Measurements from ENCODE around the gene ABCA2. TPM values are rescaled to one million over a fixed set of nuclear protein-coding genes. Genes with fewer than 3 reads are reported as not detected.

ABCA2 gene
- total RNA-seq, 1 donor from 2014 or later = 62.4 TPM

GRCh38 chr9:136983656-136984314, 44.3 kb downstream of the ABCA2 start:
- no peaks in the 10 kb centered on the region for H3K9me3 Mint-ChIP-seq (ENCODE audit: low read depth)
- no peak overlapping the region for H3K27ac Mint-ChIP-seq (ENCODE audit: unreplicated experiment)
- H3K4me3 Mint-ChIP-seq (ENCODE audit: unreplicated experiment) = no peak overlapping the region
- TF ChIP-seq CTCF (IDR thresholded peaks at IDR 0.05) = no peak
- no peaks in the 10 kb centered on the region for H3K27me3 Mint-ChIP-seq (ENCODE audit: low read depth)
- DNase-seq (ENCODE audit: low spot score) = no peak
- H3K4me1 Mint-ChIP-seq (ENCODE audit: low read depth) = no peaks in the 10 kb centered on the region
- no peaks in the 10 kb centered on the region for H3K36me3 Mint-ChIP-seq (ENCODE audit: low read depth)

GRCh38 chr9:136983167-136983566, 44.9 kb downstream of the ABCA2 start:
- no peak overlapping the region for H3K27ac Mint-ChIP-seq (ENCODE audit: unreplicated experiment)
- H3K4me1 Mint-ChIP-seq (ENCODE audit: low read depth) = no peaks in the 10 kb centered on the region
- no peak for DNase-seq (ENCODE audit: low spot score)
- H3K36me3 Mint-ChIP-seq (ENCODE audit: low read depth) = no peaks in the 10 kb centered on the region
- no peaks in the 10 kb centered on the region for H3K9me3 Mint-ChIP-seq (ENCODE audit: low read depth)
- TF ChIP-seq CTCF (IDR thresholded peaks at IDR 0.05) = no peak
- H3K4me3 Mint-ChIP-seq (ENCODE audit: unreplicated experiment) = no peak overlapping the region
- no peaks in the 10 kb centered on the region for H3K27me3 Mint-ChIP-seq (ENCODE audit: low read depth)

DNA sequence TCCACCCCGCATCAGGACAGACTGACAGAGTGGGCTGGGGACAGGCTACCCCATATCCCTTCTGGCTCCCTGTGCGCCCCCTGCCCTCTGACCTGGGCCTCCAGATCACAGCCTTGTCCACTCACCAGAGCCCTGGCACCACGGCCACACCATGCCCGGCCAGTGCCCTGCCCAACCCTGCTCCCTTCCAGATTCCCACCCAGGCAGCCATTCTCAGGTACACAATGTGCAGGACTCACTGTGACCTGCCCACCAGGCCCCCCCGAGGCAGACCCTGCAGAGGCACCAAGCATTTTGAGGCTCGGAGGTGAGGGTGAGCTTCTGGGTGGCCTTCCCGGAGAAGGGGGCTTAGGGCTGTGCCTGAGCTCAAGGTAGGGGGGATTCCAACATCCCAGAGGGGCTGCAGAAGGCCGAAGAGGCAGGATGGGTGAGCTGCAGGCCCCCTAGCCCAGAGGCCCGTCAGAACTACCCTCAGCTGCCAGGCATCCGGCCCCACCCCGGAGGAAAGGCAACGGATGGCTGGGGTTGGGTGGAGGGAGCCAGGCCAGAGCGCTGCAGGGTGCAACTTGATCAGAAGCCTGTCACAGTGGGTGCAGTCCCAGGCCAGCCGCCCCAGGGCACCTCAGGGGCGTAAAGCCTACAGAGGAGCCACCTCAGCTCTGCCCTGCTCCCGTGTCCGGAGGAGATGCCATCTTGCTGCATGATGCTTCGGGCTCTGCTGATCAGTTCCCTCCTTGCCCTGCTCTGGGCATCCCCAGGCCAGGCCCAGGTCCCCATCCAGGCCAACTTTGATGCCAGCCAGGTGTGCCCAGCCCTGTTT, 45.6 kb downstream of the ABCA2 start, which contains the start of gene LCNL1:
TSS of gene LCNL1 (plus strand) at position 762 of the 820 bp plus-strand sequence. CDS start 594 bp downstream, outside the sequence.
- H3K9me3 Mint-ChIP-seq (ENCODE audit: low read depth) = no peaks in the 10 kb centered on the region
- H3K27ac Mint-ChIP-seq (ENCODE audit: unreplicated experiment) = no peak within 1 kb of the TSS
- no peak for DNase-seq (ENCODE audit: low spot score)
- no peak for TF ChIP-seq CTCF (IDR thresholded peaks at IDR 0.05)
- H3K4me3 Mint-ChIP-seq (ENCODE audit: unreplicated experiment) = no peak within 1 kb of the TSS
- H3K36me3 Mint-ChIP-seq (ENCODE audit: low read depth) = no peaks in the 10 kb centered on the region
- H3K4me1 Mint-ChIP-seq (ENCODE audit: low read depth) = peaks cover 3% of the 10 kb centered on the region
- no peaks in the 10 kb centered on the region for H3K27me3 Mint-ChIP-seq (ENCODE audit: low read depth)

- TF ChIP-seq CTCF (IDR thresholded peaks at IDR 0.05) = no peak
- no peaks in the 10 kb centered on the region for H3K9me3 Mint-ChIP-seq (ENCODE audit: low read depth)
- H3K27ac Mint-ChIP-seq (ENCODE audit: unreplicated experiment) = no peak overlapping the region
- H3K4me3 Mint-ChIP-seq (ENCODE audit: unreplicated experiment) = no peak overlapping the region
- H3K4me1 Mint-ChIP-seq (ENCODE audit: low read depth) = peaks cover 4% of the 10 kb centered on the region
- no peaks in the 10 kb centered on the region for H3K27me3 Mint-ChIP-seq (ENCODE audit: low read depth)
- DNase-seq (ENCODE audit: low spot score) = no peak
- no peaks in the 10 kb centered on the region for H3K36me3 Mint-ChIP-seq (ENCODE audit: low read depth)
Measured at GRCh38 chr9:136981588-136982231, 46.3 kb downstream of the ABCA2 start.

All from chondrocyte (in vitro differentiated cells).